GM10266 (cell line): ENCODE data around the gene GABBR1.

Experiments
- DNase-seq: peaks from one replicate; pipeline ENCODE4 v3.0.0; 2012; ENCODE audit errors: extremely low spot score
- CTCF ChIP-seq: IDR thresholded peaks from 2 replicates; pipeline ENCODE4 v1.5.1; 2012; ENCODE audit warnings: mild to moderate bottlenecking, low read depth; ENCODE audit not compliant: control insufficient read depth, insufficient read depth; ENCODE audit errors: missing control alignments

GABBR1 gene

GRCh38 chr6:29525311-29525639 is 107.7 kb downstream of the GABBR1 start:
- DNase-seq: no peak
- no peak for TF ChIP-seq CTCF

- DNase-seq: no peak
- no peak for TF ChIP-seq CTCF
Measured at GRCh38 chr6:29524444-29525310, 108.3 kb downstream of the GABBR1 start.

GRCh38 chr6:29524044-29524443 is 108.9 kb downstream of the GABBR1 start:
- no peak for DNase-seq
- no peak for TF ChIP-seq CTCF

- DNase-seq: no peak
- no peak for TF ChIP-seq CTCF
Measured at GRCh38 chr6:29522227-29522626, 110.8 kb downstream of the GABBR1 start.

- TF ChIP-seq CTCF: no peak
Measured at GRCh38 chr6:29521006-29521680, 111.8 kb downstream of the GABBR1 start.

GRCh38 chr6:29520232-29520631 is 112.8 kb downstream of the GABBR1 start:
- no peak for DNase-seq
- no peak for TF ChIP-seq CTCF

More at GRCh38 chr6:29521006-29521680, 111.8 kb downstream of the GABBR1 start:
- DNase-seq: no peak
